GM19351 (cell line): ENCODE measurements around the gene MGARP.
"Not testable (repeated sequence)": the region's sequence is repeated elsewhere in the genome, so short reads cannot be mapped to it uniquely, and the experiment has no call there.

Source experiments
- ATAC-seq: cut with Tn5 transposase; IDR thresholded peaks from one replicate; pipeline ENCODE4 v1.9.1; 2021; ENCODE audit warnings: mild to moderate bottlenecking, moderate library complexity; ENCODE audit not compliant: unreplicated experiment

The MGARP gene

GRCh38 chr4:139295942-139296299, 15.9 kb upstream of the MGARP start:
- no peak for ATAC-seq

GRCh38 chr4:139295206-139295941, 15.3 kb upstream of the MGARP start:
- peak; percentile 88 for ATAC-seq

GRCh38 chr4:139286186-139286698, 6.2 kb upstream of the MGARP start:
- no peak for ATAC-seq

GRCh38 chr4:139282721-139283075, 2.7 kb upstream of the MGARP start:
- no peak for ATAC-seq

GRCh38 chr4:139282065-139282720, 2.2 kb upstream of the MGARP start:
- no peak for ATAC-seq

- ATAC-seq, result no peak
These were observed 889 bp downstream of the MGARP start for GRCh38 chr4:139278912-139279759.

- ATAC-seq, result no peak
These were observed 1.5 kb downstream of the MGARP start for GRCh38 chr4:139278485-139278884.

- ATAC-seq, result no peak
These were observed 4.7 kb downstream of the MGARP start for GRCh38 chr4:139275281-139275735.

GRCh38 chr4:139274790-139275189, 5.2 kb downstream of the MGARP start:
- ATAC-seq, result no peak

GRCh38 chr4:139273835-139274234, 6.2 kb downstream of the MGARP start:
- ATAC-seq, result no peak

- no peak for ATAC-seq
These were observed 12.7 kb downstream of the MGARP start for GRCh38 chr4:139267301-139267700.

GRCh38 chr4:139266583-139267257, 13.3 kb downstream of the MGARP start:
- peak; percentile 96 for ATAC-seq

GRCh38 chr4:139266208-139266582, 13.8 kb downstream of the MGARP start:
- ATAC-seq, result no peak

GRCh38 chr4:139265654-139266053, 14.4 kb downstream of the MGARP start:
- no peak for ATAC-seq

- ATAC-seq, result no peak
These were observed 23.7 kb downstream of the MGARP start for GRCh38 chr4:139256349-139256748.

GRCh38 chr4:139255581-139255980, 24.4 kb downstream of the MGARP start:
- ATAC-seq, result not testable (repeated sequence)

- no peak for ATAC-seq
These were observed 26.3 kb downstream of the MGARP start for GRCh38 chr4:139253713-139254112.

GRCh38 chr4:139253046-139253445, 27.0 kb downstream of the MGARP start:
- ATAC-seq, result no peak

GRCh38 chr4:139247700-139248238, 32.3 kb downstream of the MGARP start:
- ATAC-seq, result no peak

- no peak for ATAC-seq
These were observed 32.8 kb downstream of the MGARP start for GRCh38 chr4:139247241-139247640.

- no peak for ATAC-seq
These were observed 33.9 kb downstream of the MGARP start for GRCh38 chr4:139246166-139246565.
